ENCODE data around the gene FOXO4.
A peak's percentile ranks its signal among the peaks of the same experiment; 100 is the strongest.

Gene FOXO4

DNA sequence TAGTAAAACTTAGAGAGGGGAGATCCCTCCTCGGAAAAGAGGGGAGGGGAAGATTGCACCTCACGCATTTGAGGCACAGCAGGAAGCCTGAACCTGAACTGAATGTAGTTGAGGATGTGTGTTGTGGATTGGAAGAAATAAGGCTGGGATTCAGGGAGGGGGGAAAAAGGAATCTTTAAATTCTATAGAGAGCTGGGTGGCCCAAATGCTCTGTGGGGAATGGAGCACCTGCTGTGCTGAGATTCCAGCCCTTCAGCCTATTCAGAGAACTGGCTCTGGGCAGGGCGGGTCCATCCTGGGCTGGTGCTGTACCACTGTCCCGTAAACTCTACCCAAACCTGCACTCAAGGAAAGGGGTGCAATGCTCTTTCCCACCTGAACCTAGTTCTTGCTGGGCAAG is 4.1 kb downstream of the FOXO4 start:
- DNase-seq, result no peak

DNA sequence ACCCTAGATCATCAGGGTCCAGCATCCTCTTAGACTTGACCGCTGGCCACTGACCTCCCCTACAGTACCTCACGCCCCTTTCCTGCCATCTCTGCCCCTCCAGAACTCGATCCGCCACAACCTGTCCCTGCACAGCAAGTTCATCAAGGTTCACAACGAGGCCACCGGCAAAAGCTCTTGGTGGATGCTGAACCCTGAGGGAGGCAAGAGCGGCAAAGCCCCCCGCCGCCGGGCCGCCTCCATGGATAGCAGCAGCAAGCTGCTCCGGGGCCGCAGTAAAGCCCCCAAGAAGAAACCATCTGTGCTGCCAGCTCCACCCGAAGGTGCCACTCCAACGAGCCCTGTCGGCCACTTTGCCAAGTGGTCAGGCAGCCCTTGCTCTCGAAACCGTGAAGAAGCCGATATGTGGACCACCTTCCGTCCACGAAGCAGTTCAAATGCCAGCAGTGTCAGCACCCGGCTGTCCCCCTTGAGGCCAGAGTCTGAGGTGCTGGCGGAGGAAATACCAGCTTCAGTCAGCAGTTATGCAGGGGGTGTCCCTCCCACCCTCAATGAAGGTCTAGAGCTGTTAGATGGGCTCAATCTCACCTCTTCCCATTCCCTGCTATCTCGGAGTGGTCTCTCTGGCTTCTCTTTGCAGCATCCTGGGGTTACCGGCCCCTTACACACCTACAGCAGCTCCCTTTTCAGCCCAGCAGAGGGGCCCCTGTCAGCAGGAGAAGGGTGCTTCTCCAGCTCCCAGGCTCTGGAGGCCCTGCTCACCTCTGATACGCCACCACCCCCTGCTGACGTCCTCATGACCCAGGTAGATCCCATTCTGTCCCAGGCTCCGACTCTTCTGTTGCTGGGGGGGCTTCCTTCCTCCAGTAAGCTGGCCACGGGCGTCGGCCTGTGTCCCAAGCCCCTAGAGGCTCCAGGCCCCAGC is 5.2 kb downstream of the FOXO4 start:
- no peak for DNase-seq

DNA sequence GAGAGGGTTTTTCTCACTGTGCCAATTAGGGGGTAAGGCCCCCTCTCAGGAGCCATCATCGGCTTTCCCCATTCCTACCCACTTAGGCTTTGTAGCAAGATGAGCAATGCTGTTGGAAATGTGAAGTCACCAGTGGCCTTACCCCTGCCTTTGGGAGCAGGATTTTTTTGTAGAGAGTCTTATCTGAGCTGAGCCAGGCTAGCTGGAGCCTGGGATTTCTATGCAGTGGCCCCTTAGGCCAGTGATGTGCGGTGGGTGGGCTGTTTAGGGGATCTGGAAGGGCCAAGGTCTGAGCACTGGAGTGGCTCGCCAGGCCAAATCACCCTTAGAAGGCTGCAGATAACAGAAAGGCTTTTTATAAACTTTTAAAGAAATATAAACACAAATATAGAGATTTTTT is 6.6 kb downstream of the FOXO4 start:
- DNase-seq, result no peak

DNA sequence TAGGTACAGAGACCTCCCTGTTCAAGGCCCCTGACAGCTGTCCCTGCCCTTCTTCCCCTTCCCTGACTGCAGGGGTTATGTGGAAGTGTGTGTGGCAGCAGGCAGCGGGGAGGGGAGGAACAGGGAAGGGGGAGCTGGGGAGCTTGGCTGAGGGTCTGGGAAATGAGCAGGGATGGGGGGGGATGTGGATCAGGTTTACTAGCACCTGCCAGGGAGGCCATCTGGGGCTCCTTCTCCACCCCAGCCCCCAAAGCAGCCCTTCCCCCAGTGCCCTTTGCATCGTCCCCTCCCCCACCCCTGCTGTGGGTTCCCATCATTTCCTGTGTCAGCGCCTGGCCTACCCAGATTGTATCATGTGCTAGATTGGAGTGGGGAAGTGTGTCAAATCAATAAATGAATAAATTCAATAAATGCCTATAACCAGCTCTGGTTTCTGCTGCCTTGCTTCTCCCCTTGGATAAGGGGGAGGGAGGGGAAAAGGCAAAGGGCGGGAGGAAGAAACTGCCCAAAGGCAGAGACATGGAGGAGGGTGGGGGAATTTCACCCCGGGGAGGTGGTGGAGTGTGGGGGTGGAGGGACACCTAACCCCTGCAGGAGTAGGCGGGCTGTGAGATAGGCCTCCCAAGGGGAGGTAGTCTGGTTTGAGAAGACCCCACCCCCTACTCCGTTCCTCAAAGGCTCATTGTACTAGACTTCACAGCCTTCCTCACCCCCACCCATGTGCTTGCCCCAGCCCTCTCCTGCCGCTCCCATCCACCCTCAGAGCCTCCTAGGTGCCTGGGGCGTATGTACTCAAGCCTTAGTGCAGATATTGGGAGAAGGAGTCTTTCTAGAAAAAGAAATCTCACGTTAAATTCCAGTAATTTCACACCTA is 7.7 kb downstream of the FOXO4 start:
- peak; percentile 83 for DNase-seq

DNA sequence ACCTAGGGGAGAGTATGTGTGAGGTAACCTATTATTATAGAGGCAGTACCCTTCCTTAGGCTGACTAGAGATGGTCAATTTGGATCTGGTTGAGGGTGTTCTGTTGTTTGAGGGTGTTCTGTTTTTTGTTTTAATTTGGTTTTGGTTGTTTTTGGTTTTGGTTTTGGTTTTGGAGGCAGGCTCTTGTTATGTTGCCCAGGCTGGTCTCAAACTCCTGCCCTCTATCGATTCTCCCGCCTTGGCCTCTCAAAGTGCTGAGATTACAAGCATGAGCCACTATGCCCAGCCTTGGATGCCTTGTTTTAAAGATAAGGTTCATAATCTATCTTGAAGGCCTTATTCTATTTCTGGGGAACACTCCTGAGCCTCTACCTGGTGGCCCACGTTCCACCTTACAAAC is 10.0 kb downstream of the FOXO4 start:
- DNase-seq, result no peak

DNA sequence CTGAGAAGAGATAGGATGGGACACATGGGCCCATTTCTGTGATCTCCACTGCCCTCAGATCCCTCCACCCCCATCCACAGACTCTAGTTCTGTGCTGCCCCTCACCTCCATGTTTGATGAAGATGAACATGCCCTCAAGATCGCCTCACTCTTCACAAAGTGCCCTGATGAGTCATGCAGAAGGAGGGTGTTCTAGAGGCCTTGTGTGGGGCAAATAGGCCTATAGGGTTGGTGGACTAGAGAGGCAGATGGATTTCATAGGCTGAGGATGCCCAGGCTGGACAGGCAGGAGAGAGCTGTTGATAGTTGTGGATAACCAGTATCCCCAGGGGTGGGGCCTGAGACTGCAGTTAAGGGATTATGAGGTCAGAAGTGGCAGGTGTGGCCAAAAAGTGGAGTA is 10.8 kb downstream of the FOXO4 start, which contains the start of gene CXorf65:
Gene CXorf65, minus strand, starts transcription at position 314 of the 400 bp plus-strand sequence. Its CDS starts 184 bp downstream, at position 130.
- DNase-seq, result no peak

DNA sequence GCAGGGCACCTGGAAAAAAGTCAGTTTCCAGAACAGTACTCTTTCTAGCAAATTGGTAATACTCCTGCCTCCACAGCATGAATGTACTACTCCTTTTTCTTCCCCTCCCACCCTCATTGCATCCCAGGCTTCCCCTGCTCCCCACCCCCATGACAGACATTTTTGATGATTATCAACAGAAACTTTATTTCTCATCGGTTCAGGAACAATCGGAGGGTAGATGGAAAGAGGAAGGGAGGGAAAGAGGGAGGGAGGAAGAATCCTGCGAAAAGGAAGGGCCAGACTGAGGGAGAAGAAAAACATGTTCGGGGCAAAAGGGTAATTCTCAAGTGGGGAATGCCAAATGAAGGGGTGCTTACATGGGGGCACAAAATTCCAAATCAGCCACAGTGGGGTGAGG is 11.6 kb downstream of the FOXO4 start:
- no peak for DNase-seq

DNA sequence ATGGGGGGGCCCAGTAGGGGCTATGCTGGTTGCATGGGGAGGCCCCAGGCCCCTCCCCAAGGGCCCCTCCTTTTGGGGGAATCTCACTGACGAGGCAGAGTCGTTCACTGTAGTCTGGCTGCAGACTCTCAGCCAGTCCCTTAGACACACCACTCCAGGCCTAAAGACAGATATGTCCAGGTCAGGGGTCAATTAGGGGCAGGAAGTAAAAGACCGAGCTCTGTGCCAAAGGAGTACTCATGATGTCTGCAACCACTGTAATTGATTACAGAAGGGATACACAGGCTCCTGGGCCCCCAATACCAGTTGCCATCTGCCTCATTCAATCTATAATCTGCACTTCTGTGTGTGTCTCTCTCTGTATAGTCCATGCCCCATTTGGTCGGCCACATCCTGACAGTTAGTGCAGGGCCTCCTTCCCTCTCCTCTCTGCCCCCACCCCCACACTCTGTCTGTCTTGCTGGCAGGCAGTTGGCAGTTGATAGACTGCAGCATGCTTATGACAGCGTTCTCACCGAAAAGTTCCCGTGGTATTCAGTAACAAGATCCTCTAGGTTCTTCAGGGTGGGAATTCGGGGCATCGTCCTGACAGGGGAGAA is 12.2 kb downstream of the FOXO4 start:
- DNase-seq, result no peak

DNA sequence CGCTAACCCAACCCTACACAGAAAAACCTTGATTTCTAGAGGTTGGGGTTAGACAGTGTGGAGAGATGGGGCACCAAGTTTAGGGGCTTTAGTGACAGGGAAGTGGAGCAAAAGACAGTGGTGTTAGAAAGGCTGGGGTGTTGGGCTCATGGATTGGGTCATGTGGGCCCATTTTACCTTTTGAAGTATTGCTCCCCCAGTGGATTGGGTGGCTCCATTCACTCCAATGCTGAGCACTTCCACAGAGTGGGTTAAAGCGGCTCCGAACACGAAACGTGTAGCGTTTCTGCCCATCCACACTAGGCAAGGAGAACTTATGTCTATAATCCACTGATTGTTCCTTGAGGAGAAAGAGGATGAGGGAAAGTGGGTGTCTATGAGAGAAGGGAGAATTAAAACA is 13.4 kb downstream of the FOXO4 start:
- DNase-seq, result no peak

DNA sequence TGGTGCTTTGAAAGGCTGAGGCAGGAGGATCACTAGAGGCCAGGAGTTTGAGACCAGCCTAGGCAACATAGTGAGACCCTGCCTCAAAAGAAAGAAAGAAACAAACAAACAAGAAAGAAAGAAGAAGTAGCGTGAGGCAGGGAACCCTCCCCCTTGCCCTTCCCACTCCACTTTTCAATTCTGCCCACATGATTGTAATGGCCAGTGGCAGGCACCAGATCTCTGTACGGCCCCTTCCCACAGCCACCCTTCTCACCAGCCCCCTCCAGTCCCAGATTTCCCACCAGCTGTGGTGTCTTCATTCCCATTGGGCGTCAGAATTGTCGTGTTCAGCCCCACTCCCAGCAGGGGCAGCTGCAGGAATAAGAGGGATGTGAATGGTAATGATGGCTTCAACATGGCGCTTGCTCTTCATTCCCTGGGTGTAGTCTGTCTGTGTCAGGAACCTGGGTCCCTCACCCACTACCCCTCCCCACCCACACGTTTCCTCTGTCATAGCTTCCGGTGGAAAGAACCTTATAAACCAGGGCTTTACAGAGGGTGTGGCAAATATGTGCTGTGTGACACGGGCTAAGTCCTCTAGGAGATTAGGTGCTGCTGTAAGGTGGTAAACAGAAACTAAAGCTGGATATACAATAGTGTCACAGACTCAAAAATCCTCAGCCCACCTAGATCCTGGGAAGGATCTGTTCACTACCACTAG is 15.6 kb downstream of the FOXO4 start, which contains the start of gene IL2RG:
Gene IL2RG, minus strand, starts transcription at position 437 of the 703 bp plus-strand sequence. Its CDS starts 38 bp downstream, at position 399.
- DNase-seq, result no peak

DNA sequence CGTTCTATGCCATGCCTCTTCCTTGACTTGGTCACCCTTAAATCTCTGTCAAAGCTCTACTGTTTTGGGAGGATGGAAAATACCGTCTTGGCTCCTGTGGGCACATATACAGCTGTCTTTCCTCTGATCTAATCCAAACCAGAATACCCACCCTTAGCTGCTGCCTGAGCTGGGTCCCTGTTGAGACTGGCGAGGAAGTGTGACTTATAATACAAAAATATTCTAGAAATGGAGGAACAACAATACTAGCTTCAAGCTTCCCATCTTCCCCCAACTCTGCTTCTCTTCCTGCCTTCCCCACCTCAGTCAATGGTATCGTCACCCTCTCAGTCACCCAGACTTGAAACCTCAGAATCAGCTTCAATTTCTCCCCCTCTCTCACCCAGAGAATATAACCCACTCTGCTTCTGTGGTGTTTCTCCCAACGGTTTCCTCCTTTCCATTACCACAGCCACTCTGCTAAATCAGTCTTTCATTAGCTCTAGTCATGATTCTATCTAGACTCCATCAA is 16.3 kb downstream of the FOXO4 start:
- DNase-seq, result no peak

DNA sequence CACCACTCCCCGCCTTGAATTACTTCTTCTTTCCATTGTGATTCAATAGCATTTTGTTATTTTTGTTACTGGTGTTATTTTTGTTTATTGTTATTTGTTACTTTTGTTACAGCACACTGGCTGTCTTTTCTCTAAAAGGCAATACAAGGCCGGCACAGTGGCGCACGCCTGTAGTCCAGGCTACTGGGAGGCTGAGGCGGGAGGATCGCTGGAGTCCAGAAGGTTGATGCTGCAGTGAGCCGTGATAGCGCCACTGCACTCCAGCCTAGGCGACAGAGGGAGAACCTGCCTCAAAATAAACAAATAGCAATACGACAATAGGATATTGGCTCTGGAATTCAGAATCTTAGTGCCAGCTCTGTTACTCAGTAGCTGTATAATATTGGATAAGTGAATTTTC is 21.7 kb downstream of the FOXO4 start:
- no peak for DNase-seq

DNA sequence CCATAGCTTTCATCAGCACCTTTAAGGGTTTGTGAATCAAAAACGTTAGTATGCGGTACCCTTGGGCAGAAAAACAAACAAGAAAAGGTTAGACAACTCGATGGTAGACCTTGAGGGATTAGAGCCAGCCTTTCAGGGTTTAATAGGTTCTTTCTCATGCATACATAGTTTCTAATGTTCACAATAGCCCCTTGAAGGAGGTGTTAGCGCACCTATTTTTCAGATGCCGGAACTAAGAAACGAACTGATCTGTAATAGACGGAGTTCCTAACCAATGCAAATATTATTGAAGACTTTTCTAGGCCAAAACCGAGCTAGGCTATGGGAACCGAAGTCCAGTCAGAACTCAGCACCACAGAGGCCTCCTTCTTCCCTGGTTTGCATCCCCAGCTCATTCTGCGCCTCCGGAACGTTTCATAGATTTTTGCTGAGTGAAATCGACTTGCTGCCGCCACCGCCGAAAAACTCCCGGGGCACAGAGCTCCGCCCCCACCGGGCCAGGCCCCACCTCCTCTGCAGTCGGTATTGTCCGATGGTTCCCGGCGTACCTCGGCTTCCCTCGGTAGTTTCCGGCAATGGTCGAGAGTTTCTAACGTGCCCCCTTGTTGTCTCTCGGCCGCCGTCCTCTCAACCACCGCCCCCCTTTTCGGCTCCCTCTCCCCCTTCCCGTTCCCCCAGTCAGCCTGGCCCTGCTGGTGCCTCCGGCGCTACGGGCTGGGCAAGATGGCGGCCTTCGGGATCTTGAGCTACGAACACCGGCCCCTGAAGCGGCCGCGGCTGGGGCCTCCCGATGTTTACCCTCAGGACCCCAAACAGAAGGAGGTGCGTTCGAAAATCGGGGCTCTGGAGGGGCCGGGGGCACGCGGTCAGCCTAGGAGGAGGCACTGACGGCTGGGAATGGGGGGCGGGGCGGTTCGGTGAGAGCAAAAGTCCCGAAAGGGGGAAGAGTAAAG is 22.7 kb downstream of the FOXO4 start, which contains the start of gene MED12:
Gene MED12, plus strand, starts transcription at position 565 of the 953 bp plus-strand sequence. Its CDS starts 159 bp downstream, at position 724.
- DNase-seq, result peak; percentile 68

DNA sequence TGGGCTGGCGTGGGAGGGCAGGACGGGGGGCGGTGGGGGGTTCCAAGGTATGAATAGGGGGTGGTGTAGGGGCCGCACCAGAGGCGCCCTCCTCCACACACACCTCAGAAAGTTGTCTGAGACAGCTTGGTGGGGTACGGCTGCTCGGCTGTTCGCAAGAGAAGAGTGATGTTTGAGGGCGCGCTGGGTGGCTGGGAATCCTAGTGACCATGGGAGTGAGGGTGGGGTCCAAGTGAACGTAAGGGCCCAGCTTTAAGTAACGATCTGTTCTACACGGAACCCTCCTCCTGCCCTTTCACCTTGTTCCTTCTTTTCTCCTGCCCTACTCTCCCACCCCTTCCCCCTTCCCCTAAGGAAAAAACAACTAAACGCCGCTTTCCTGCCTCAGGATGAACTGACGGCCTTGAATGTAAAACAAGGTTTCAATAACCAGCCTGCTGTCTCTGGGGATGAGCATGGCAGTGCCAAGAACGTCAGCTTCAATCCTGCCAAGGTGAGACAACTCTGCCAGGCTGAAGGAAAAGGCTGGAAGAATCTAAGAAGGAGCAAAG is 23.4 kb downstream of the FOXO4 start:
- DNase-seq, result no peak

DNA sequence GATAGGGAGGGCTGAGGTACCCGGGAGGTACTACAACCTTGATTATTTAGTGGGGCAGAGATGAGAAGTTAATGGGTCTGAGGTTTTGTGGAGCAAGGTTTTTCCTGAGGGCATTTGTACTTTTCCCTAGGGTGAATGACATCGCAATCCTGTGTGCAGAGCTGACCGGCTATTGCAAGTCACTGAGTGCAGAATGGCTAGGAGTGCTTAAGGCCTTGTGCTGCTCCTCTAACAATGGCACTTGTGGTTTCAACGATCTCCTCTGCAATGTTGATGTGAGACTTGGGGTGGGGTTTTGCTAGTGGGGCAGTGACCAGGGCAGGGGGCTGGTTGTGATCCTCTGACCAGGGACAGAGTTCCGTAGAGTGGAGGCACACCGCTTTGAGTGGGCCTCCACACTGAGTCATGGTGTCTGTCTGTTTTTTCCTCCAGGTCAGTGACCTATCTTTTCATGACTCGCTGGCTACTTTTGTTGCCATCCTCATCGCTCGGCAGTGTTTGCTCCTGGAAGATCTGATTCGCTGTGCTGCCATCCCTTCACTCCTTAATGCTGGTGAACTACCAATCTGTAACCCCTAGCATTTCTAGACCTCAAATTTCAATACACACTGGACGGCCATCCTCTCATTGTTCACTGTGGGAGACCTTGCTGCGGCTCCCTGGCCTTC is 32.6 kb downstream of the FOXO4 start:
- DNase-seq, result no peak

DNA sequence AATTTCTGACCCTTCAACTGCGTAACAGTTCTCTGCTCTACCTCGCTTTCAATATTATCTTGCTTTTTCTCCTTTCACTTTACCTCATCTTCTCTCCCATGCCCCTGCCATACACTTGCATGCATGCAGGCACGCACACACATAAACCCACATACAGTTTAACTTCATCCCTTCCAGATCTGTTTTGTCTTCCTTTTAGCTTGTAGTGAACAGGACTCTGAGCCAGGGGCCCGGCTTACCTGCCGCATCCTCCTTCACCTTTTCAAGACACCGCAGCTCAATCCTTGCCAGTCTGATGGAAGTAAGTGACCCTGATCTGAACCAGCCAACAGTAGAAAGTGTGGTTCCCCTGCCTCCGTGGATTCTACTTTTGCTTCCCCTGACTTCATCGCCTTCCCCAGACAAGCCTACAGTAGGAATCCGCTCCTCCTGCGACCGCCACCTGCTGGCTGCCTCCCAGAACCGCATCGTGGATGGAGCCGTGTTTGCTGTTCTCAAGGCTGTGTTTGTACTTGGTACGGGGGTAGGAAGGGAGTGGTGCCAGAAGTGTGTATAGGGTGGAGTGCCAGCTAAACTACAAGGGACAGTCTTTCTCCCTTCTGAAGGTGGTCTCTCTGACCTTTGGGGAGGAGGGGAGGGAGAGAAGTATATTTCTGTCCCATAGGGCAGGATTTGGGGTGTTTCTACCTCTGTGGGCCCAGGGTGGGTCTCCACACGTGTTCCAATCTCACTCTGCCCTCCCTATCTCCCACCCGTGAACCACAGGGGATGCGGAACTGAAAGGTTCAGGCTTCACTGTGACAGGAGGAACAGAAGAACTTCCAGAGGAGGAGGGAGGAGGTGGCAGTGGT is 33.5 kb downstream of the FOXO4 start:
- DNase-seq, result peak; percentile 9

DNA sequence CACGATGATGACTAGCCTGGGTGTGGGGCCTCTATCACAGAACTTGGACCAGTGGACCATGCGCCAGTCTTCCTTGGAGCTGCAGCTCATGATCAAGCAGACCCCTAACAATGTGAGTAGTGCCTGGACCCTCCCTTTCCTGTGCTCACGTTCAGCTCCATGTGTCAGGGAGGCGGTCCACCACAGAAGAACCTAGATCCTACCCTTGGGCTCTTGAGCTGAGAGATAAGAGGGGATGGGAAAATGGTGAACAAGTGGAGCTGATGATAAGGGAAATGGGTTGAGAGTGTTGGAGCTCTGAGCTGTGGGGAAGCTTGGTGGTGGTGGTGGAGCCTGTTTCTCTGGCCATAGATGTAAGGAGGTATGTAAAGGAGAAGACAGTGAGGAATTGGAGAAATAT is 35.9 kb downstream of the FOXO4 start:
- DNase-seq, result no peak

DNA sequence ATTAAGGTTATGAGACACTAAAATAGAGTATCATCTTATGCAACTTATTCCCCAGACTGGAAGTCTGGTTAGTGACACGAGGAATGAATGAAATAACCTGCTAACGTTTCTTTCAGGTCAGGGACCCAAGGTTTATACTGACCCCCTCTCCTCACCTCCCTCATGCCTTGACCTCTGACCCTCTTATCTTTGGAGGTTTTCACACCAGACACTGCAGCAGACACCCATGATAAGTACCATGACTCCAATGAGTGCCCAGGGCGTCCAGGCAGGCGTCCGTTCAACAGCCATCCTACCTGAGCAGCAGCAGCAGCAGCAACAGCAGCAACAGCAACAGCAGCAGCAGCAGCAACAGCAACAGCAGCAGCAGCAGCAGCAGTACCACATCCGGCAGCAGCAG is 44.8 kb downstream of the FOXO4 start:
- DNase-seq, result no peak

DNA sequence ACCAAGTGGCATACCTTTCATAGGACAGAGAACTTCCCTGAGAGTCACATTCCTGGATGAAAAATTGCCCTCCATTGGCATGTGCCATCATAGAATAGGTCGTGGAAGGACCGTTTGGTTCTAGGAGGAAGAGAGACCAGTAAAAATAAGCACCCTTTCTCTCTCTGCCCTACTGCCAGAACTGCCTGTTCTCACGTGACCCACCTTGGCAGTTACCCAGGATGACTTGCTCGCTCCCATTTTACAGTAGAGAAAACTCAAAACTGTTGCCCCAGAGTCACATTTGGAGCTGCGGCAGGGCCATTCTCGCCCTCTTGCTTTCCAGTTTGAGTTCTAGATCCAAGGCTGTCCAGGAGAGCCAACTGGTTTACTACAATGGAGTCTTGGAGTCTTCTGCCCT is 47.9 kb downstream of the FOXO4 start:
- no peak for DNase-seq

All from NCI-H2171 (cell line).